Measurements from ENCODE around the gene PRSS57.

The PRSS57 gene

GRCh38 chr19:652467-653389 is 42.5 kb downstream of the PRSS57 start:
- no peak for DNase-seq (ENCODE audit: low read depth, low spot score)

DNA sequence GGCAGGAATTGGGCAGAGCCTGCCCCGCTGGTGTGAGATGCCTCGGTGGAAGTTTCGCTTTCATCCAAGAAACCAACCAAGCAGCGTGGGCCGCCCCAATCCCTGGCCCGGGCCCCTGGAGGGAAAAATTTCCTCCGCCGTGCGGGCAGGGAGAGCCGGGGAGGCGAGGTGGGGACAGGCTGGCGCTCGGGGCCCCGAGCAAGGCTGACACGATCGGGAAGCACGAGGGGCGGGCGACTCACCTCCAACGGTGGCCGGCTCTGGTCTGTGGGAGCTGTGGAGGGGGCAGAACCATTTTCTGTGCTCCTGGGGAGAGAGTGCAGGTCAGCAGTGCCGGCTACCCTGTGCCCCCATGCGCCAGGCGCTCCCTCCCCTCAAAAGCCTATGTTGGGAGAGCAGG is 43.3 kb downstream of the PRSS57 start:
- no peak for DNase-seq (ENCODE audit: low read depth, low spot score)

GRCh38 chr19:651114-651818 is 44.0 kb downstream of the PRSS57 start:
- DNase-seq (ENCODE audit: low read depth, low spot score), result no peak

- DNase-seq (ENCODE audit: low read depth, low spot score), result no peak
These were observed 45.1 kb downstream of the PRSS57 start for GRCh38 chr19:650121-650520.

DNA sequence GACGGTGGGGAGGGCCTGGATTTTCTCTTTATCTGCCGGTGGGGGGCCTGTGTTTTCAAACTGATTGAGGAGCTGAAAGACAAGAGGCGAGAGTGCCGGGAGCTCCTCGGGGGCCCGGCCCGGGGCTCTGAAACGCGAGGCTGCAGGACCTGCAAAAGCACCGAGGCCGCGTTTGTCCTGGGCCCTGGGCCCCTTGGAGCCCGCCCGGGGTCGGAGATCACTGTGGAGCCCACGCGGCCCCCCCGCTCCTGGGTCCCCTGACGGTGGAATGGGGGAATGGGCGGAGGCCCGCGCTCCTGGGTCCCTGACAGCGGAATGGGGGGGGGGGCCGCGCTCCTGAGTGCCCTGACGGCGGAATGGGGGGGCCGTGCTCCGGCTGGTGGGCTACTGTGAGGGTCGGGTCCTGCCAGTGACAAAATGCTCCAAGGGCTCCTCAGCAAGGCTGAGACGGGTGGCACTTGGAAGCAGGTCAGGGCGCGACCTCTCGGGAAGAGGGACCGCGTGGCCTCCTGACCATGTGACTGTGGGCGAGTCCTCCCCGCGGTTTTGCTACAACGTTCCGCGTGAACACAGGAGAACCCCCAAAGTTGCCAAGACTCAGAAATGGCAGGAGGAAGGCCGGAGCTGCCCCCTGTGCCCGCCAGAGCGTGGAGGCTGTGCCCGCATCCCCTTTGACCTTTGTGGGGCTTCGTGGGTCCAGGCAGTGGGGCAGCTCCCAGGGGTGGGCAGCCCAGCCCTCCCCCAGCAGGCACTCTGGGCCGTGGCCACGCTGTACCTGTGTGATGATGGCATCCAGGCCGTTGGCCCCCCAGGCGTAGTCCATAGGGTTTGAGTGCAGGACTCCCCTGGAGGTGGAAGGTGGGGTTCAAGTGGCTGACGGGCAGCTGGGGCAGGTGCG is 46.1 kb downstream of the PRSS57 start:
- DNase-seq (ENCODE audit: low read depth, low spot score), result no peak

GRCh38 chr19:648305-648704 is 46.9 kb downstream of the PRSS57 start:
- no peak for DNase-seq (ENCODE audit: low read depth, low spot score)

- DNase-seq (ENCODE audit: low read depth, low spot score), result no peak
These were observed 47.5 kb downstream of the PRSS57 start for GRCh38 chr19:647566-648284.

- no peak for DNase-seq (ENCODE audit: low read depth, low spot score)
These were observed 48.3 kb downstream of the PRSS57 start for GRCh38 chr19:646779-647565.

GRCh38 chr19:645912-646778 is 49.1 kb downstream of the PRSS57 start:
- DNase-seq (ENCODE audit: low read depth, low spot score), result no peak

GRCh38 chr19:644789-645188 is 50.5 kb downstream of the PRSS57 start:
- no peak for DNase-seq (ENCODE audit: low read depth, low spot score)

DNA sequence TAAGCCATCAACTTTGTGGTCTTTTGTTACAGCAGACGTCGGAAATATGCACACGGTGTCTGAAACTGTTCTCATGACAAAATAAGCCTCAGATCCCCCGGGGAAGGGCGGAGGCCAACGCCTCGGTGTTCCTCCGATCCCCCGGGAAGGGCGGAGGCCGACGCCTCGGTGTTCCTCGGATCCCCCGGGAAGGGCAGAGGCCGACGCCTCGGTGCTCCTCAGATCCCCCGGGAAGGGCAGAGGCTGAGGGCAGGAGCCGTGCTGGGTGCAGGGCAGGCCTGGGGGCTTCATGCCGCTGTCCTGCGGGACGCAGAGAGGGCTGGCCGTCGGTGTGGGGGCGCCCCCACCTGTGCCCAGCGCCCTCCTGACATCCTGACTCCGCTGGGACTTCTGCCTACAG is 50.9 kb downstream of the PRSS57 start:
- no peak for DNase-seq (ENCODE audit: low read depth, low spot score)

GRCh38 chr19:643736-644135 is 51.5 kb downstream of the PRSS57 start:
- no peak for DNase-seq (ENCODE audit: low read depth, low spot score)

- DNase-seq (ENCODE audit: low read depth, low spot score), result no peak
These were observed 52.2 kb downstream of the PRSS57 start for GRCh38 chr19:642767-643727.

GRCh38 chr19:641702-642101 is 53.5 kb downstream of the PRSS57 start:
- DNase-seq (ENCODE audit: low read depth, low spot score), result no peak

GRCh38 chr19:640606-641189 is 54.6 kb downstream of the PRSS57 start:
- DNase-seq (ENCODE audit: low read depth, low spot score), result no peak

DNA sequence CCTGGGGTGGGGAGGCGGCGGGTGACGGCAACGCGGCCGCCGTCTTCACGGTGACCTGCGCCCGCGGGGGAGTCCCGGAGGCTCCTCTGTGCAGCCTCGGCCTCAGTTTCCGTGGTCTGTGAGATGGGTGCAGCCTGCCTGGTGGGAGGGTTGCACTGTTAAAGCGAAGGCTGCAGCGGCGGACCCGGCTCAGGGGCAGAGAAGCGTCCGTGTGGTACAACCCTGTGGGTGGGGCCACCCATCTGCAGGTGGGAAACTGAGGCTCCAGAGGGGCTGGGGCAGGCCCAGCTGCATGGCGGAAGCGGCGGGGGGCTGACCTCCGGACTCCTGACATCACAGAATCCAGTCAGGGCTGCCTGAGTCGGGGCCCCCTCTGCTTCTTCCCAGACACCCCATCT is 55.1 kb downstream of the PRSS57 start:
- DNase-seq (ENCODE audit: low read depth, low spot score), result no peak

- DNase-seq (ENCODE audit: low read depth, low spot score), result peak; percentile 96
These were observed 55.7 kb downstream of the PRSS57 start, which contains the start of gene FGF22 for GRCh38 chr19:639253-640160. TSS of gene FGF22 (plus strand) at chr19:639879. CDS start at chr19:639926, 47 bp downstream.

Measured in astrocyte of the hippocampus (primary cell).